ENCODE data around the gene PSAP. TPM values are rescaled to one million over a fixed set of nuclear protein-coding genes. Genes with fewer than 3 reads are reported as not detected.
"Not testable (repeated sequence)": the region's sequence is repeated elsewhere in the genome, so short reads cannot be mapped to it uniquely, and the experiment has no call there.

Gene PSAP
- total and polyA plus RNA-seq, 2 donors from 2014 or later, result 1,082 to 1,249 TPM

- Histone ChIP-seq H3K27ac (ENCODE audit: low read depth in 2 of 2, low read length in 2 of 2) (no peak overlapping the region), H3K4me3 (ENCODE audit: low read length in 3 of 3) (no peak overlapping the region), H3K9ac (ENCODE audit: low read length in 3 of 3) (no peak overlapping the region), H3K27me3 (ENCODE audit: control insufficient read depth, insufficient read depth, low read length) (no peaks in the 10 kb centered on the region), H3K4me1 (ENCODE audit: control insufficient read depth in 2 of 3, insufficient read depth in 2 of 3, low read depth in 1 of 3, low read length in 3 of 3) (no peaks in the 10 kb centered on the region), H3K36me3 (ENCODE audit: control insufficient read depth in 2 of 3, insufficient read depth in 3 of 3, low read length in 3 of 3) (no peaks in the 10 kb centered on the region), H3K9me3 (ENCODE audit: control insufficient read depth in 2 of 3, insufficient read depth in 1 of 3, low read length in 3 of 3) (no peaks in the 10 kb centered on the region)
- no peak for FAIRE-seq
- intact Hi-C loops (cut with DNase I), result no loop called here
- TF ChIP-seq CTCF (IDR thresholded peaks at IDR 0.05; ENCODE audit: borderline replicate concordance, extremely low read depth, insufficient read depth), result no peak
- no peak for DNase-seq
Measured at GRCh38 chr10:71881647-71882355, 30.8 kb upstream of the PSAP start.

GRCh38 chr10:71881307-71881624 is 30.2 kb upstream of the PSAP start:
- intact Hi-C loops (cut with DNase I); H3K27me3 ChIP-seq (ENCODE audit: control insufficient read depth, insufficient read depth, low read length); H3K36me3 ChIP-seq (ENCODE audit: control insufficient read depth in 2 of 3, insufficient read depth in 3 of 3, low read length in 3 of 3); H3K9me3 ChIP-seq (ENCODE audit: control insufficient read depth in 2 of 3, insufficient read depth in 1 of 3, low read length in 3 of 3); DNase-seq; FAIRE-seq; H3K27ac ChIP-seq (ENCODE audit: low read depth in 2 of 2, low read length in 2 of 2); H3K4me1 ChIP-seq (ENCODE audit: control insufficient read depth in 2 of 3, insufficient read depth in 2 of 3, low read depth in 1 of 3, low read length in 3 of 3); H3K4me3 ChIP-seq (ENCODE audit: low read length in 3 of 3); H3K9ac ChIP-seq (ENCODE audit: low read length in 3 of 3): not testable (repeated sequence)

GRCh38 chr10:71880425-71881306 is 29.6 kb upstream of the PSAP start:
- intact Hi-C loops (cut with DNase I), result no loop called here
- H3K36me3 ChIP-seq (ENCODE audit: control insufficient read depth in 2 of 3, insufficient read depth in 3 of 3, low read length in 3 of 3), result no peaks in the 10 kb centered on the region
- H3K27ac ChIP-seq (ENCODE audit: low read depth in 2 of 2, low read length in 2 of 2), result no peak overlapping the region
- H3K9ac ChIP-seq (ENCODE audit: low read length in 3 of 3), result no peak overlapping the region
- no peak for DNase-seq
- H3K27me3 ChIP-seq (ENCODE audit: control insufficient read depth, insufficient read depth, low read length), result no peaks in the 10 kb centered on the region
- H3K4me3 ChIP-seq (ENCODE audit: low read length in 3 of 3), result no peak overlapping the region
- H3K4me1 ChIP-seq (ENCODE audit: control insufficient read depth in 2 of 3, insufficient read depth in 2 of 3, low read depth in 1 of 3, low read length in 3 of 3), result no peaks in the 10 kb centered on the region
- TF ChIP-seq CTCF (IDR thresholded peaks at IDR 0.05; ENCODE audit: borderline replicate concordance, extremely low read depth, insufficient read depth), result no peak
- no peak for FAIRE-seq
- H3K9me3 ChIP-seq (ENCODE audit: control insufficient read depth in 2 of 3, insufficient read depth in 1 of 3, low read length in 3 of 3), result no peaks in the 10 kb centered on the region

- H3K4me3 ChIP-seq (ENCODE audit: low read length in 3 of 3), result no peak overlapping the region
- intact Hi-C loops (cut with DNase I), result no loop called here
- no peak for TF ChIP-seq CTCF (IDR thresholded peaks at IDR 0.05; ENCODE audit: borderline replicate concordance, extremely low read depth, insufficient read depth)
- H3K36me3 ChIP-seq (ENCODE audit: control insufficient read depth in 2 of 3, insufficient read depth in 3 of 3, low read length in 3 of 3), result no peaks in the 10 kb centered on the region
- H3K9ac ChIP-seq (ENCODE audit: low read length in 3 of 3), result no peak overlapping the region
- H3K27me3 ChIP-seq (ENCODE audit: control insufficient read depth, insufficient read depth, low read length), result no peaks in the 10 kb centered on the region
- DNase-seq (no peak), FAIRE-seq (no peak)
- no peaks in the 10 kb centered on the region for H3K4me1 ChIP-seq (ENCODE audit: control insufficient read depth in 2 of 3, insufficient read depth in 2 of 3, low read depth in 1 of 3, low read length in 3 of 3)
- H3K9me3 ChIP-seq (ENCODE audit: control insufficient read depth in 2 of 3, insufficient read depth in 1 of 3, low read length in 3 of 3), result no peaks in the 10 kb centered on the region
- no peak overlapping the region for H3K27ac ChIP-seq (ENCODE audit: low read depth in 2 of 2, low read length in 2 of 2)
Measured at GRCh38 chr10:71878327-71879034, 27.4 kb upstream of the PSAP start.

All from kidney (tissue), 14 donors.